ENCODE measurements around the gene MCC.

MCC gene

DNA sequence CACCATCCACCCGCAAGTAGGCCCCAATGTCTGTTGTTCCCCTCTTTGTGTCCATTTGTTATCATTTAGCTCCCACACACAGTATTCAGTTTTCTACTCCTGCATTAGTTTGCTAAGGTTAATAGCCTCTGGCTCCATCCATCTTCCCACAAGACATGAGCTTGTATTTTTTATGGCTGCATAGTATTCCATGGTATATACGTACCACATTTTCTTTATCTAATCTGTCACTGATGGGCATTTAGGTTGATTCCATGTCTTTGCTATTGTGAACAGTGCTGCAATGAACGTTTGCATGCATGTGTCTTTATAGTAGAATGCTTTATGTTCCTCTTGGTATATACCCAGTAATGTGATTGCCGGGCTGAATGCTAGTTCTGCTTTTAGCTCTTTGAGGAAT, 361.2 kb downstream of the MCC start:
- no peak for DNase-seq

DNA sequence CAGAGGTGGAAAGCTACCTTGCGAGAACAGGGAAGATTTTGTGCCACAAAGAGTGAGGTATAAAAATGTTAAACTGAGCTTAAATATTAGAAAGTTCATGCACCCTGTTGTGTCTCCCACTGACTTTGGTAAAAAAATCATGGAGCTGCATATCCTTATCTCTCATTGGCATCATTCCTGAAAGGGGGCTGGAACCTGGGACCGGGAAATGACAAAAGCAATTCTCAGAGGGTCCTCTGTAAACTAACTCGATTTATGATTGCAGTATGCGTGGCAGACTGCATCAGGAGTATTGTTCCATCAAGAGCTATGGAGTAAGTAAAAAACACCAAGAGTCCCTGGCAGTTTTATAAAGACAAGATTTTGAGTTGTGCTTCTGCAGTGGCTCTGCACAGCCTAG, 362.9 kb downstream of the MCC start:
- no peak for DNase-seq

GRCh38 chr5:113124914-113125313, 363.3 kb downstream of the MCC start:
- no peak for DNase-seq

- DNase-seq, result no peak
Measured at GRCh38 chr5:113124265-113124664, 364.0 kb downstream of the MCC start.

GRCh38 chr5:113123618-113124017, 364.6 kb downstream of the MCC start:
- no peak for DNase-seq

DNA sequence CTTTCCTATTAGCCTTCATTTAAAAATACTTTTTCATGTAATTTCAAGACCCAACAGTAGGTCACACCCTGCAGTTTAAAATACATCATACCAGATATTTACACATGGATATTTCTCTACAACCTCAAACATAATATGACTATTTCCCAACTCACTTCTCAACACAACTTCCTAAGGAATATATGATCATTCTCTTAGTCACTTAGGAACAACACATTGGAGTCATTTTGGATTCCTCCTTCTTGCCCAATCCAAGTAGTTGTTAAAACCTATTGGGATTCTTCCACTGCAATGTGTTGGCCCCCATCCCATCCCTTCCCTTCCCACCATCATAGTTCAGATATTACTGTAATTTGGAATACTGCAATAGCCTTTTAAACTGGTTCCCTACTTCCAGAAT, 366.2 kb downstream of the MCC start:
- DNase-seq, result no peak

GRCh38 chr5:113119246-113119924, 368.9 kb downstream of the MCC start:
- DNase-seq, result no peak

GRCh38 chr5:113118765-113119164, 369.5 kb downstream of the MCC start:
- DNase-seq, result no peak

DNA sequence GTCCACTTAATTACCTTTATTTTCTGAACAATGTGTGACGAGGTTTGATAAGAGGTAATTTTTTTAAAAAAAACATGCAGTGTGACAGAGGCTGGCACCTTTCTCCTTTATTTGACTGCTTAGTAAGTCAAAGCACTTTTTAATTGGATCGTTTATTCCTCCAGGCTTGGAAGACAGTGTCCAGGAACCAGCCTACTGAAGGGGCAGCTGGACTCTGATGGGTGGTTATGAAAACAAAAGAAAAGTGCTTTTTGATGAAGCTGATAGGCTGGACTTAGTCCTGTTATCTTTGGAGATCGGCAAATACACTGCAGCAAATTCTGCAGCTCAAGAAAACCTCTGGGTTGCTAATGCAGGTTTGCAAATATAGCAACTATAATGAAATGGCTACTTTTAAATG, 370.0 kb downstream of the MCC start:
- no peak for DNase-seq

- DNase-seq, result no peak
Measured at GRCh38 chr5:113117543-113118115, 370.6 kb downstream of the MCC start.

DNA sequence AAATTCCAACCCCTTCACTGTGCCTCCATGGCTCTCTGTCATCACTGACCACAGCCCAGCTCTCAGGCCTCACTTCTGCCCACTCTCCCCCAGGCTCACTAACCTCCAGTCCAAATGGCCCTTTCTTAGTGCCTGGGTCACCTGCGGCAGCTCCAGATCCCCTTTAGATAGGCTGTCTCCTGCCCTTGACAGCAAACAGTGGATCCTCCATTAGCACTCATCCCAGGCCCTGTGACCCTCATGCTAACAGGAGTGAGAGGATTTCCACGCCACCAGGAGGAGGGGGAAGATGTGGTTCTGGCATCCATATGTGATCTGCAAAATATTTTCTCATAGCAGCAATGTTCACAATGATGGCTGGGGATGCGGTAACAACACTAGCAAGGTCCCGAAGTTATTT, 372.3 kb downstream of the MCC start:
- no peak for DNase-seq

- DNase-seq, result no peak
Measured at GRCh38 chr5:113115061-113115460, 373.2 kb downstream of the MCC start.

DNA sequence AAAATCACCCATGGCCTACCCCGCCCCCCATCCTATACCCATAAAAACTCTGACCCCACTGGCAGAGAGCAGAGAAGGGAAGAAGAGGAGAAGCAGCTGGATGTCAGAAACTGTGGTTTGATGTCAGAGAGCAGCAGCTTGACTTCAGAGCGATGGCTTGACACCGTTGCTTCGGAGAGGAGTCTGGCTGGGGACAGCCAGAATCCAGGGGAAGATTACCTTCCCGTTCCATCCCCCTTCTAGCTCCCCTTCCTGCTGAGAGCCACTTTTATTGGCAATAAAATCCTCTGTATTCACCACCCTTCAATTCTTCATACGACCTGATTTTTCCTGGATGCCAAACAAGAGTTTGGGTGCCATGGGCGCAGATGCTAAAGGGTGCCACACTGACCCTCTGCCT, 373.7 kb downstream of the MCC start:
- DNase-seq, result no peak

DNA sequence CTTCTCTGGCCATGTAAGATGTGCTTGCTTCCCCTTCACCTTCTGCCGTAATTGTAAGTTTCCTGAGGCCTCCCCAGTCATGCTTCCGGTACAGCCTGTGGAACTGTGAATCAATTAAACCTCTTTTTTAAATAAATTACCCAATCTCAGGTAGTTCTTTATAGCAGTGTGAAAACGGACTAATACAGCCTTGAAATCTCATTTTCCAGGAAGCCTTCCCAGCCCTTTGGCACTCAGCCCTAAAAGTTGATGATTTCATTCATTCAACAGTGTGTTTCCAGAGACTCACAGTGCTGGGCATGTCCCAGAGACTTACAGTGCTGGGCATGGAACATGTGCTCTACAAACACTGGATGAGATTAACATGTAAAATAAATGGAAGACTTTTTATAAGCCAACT, 375.8 kb downstream of the MCC start:
- DNase-seq, result no peak

GRCh38 chr5:113110117-113110516, 378.1 kb downstream of the MCC start:
- no peak for DNase-seq

DNA sequence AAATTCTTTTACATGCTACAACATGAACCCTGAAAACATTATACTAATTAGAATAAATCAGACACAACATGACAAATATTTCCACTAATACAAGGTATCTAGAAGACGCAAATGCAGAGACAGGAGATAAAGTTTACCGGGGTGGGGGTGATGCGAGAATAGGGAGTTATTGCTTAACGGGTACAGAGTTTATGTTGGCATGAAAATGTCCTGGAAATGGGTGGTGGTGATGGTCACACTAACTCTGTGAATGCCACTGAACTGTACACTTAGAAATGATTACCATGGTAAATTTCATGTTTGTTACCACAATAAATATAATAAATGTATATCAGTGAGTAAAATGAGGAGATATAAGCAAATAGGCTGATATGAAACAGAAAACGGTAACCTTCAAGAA, 378.9 kb downstream of the MCC start:
- no peak for DNase-seq

GRCh38 chr5:113108485-113108884, 379.8 kb downstream of the MCC start:
- no peak for DNase-seq

DNA sequence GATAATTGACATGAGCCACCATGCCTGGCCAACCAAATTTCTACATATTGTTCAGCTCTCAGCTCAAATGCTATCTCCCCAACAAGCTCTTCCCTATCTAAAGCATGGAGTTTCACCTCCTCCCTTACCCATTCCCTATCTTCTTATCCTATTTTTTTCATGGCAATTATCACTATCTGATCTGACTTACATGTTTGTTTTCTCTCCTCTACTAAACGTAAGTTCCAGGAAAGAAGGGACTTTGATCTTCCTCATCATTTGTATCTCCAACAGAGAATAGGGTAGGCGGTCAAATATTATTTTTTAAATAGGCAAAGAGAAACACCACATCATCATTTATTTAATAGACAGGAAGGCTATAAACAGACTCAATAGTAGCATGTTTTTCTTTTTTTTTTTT, 381.4 kb downstream of the MCC start:
- DNase-seq, result no peak

DNA sequence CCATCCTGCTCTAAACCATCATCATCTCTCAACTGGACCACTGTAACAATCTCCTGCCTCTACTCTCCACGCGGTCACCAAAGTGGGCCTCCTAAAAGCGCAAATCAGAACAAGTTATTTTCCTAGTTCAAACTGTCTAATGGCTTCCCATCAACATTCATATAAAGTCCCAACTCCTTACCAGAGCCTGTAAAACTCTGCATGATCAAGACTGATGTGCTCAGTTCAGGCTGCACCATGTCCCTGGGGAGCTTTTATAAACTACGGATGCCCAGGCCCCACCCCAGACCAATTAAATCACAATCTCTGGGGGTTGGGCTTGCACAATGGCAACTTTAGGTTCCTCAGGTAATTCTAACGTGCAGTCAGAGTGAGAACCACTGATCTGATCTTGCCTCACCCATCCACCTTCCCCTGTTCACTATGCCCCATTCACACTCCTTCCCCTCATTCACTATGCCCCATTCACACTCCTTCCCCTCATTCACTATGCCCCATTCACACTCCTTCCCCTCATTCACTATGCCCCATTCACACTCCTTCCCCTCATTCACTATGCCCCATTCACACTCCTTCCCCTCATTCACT, 382.5 kb downstream of the MCC start:
- DNase-seq, result no peak

- no peak for DNase-seq
Measured at GRCh38 chr5:113103330-113103729, 384.9 kb downstream of the MCC start.

DNA sequence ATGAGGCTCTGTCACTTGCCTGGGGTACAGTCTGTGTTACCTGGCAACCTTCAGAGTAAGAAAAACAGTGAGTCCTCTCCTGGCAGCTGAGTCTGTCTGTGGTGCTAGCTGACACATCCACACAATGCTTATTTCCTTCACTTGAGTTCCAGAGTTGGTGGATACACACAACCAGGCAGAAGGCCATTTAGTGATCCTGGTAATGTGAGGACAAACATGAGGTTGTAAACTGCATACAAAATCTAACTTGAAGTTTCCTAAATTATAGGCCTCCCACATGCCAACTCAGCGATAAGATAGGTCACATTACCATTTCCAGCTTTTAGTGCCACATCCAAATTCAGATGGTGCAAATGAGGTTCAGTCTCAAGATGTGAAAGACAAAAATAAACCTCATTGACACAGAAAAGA, 386.1 kb downstream of the MCC start:
- DNase-seq, result no peak

DNA sequence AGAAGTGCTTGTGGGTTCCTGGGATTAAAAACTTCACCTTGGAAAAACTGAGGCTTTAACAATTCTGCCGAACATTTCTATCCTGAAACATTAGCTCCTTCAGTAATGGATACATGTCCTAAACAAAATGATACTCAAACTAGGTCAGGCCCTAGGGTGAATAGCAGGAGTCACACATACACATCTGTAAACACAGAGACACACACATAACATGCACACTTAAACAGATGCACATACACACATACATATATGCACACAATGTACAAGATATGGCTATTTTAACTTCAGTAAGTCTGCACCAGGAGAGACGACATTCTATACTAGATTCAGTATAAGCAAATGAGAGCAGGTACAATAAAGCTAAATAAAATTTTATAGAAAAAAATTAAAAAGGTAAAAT, 387.3 kb downstream of the MCC start:
- DNase-seq, result no peak

GRCh38 chr5:113099822-113100221, 388.4 kb downstream of the MCC start:
- no peak for DNase-seq

- DNase-seq, result no peak
Measured at GRCh38 chr5:113098378-113098777, 389.9 kb downstream of the MCC start.

GRCh38 chr5:113095831-113096230, 392.4 kb downstream of the MCC start:
- DNase-seq, result no peak

Data from RPMI8226 (cell line).